HepG2 (cell line): ENCODE measurements around the gene VPS18. TPM values are rescaled to one million over a fixed set of nuclear protein-coding genes. Genes with fewer than 3 reads are reported as not detected.
A peak's percentile ranks its signal among the peaks of the same experiment; 100 is the strongest.

ENCODE experiments used
- FIP1L1 ChIP-seq: fragments of 200-400 bp; formaldehyde crosslinking; IDR thresholded peaks from 2 replicates; pipeline ENCODE4 v1.6.1; 2018; ENCODE audit warnings: low read depth, mild to moderate bottlenecking, low read length, moderate library complexity, borderline replicate concordance; ENCODE audit not compliant: insufficient read depth
- GATAD1 ChIP-seq: IDR thresholded peaks from 2 replicates; pipeline ENCODE4 v1.6.1; 2016; ENCODE audit warnings: missing genetic modification reagents, missing compliant biosample characterization
- HMG20A ChIP-seq: IDR thresholded peaks from 2 replicates; pipeline ENCODE4 v1.6.1; 2016; ENCODE audit warnings: borderline replicate concordance
- HNF4G ChIP-seq, 2 experiments: sonication (generic) in 1 of 2; formaldehyde crosslinking in 1 of 2; IDR thresholded peaks; 2 replicates each; pipeline versions ENCODE4 v1.4.0 to v1.6.1; 2011 to 2020; ENCODE audit warnings: borderline replicate concordance in 2 of 2, low read depth in 2 of 2, mild to moderate bottlenecking in 2 of 2, low read length in 1 of 2, missing genetic modification reagents in 1 of 2, moderate library complexity in 1 of 2
- KAT8 ChIP-seq: IDR thresholded peaks from 2 replicates; pipeline ENCODE4 v1.6.1; 2016; ENCODE audit warnings: missing genetic modification reagents, missing compliant biosample characterization
- MEIS2 ChIP-seq: sonication (generic); formaldehyde crosslinking; IDR thresholded peaks from 2 replicates; pipeline ENCODE4 v1.9.0; 2021; ENCODE audit warnings: mild to moderate bottlenecking, missing genetic modification reagents
- NR3C1 ChIP-seq: sonication (generic); formaldehyde crosslinking; IDR thresholded peaks from 2 replicates; pipeline ENCODE4 v1.4.0; 2020; ENCODE audit warnings: missing genetic modification reagents
- PAXIP1 ChIP-seq: sonication (generic); formaldehyde crosslinking; conservative IDR thresholded peaks from 2 replicates; pipeline ENCODE4 v1.4.0; 2020; ENCODE audit warnings: mild to moderate bottlenecking, missing genetic modification reagents, moderate library complexity
- ZNF281 ChIP-seq: sonication (generic); formaldehyde crosslinking; IDR thresholded peaks from 2 replicates; pipeline ENCODE4 v1.4.0; 2020; ENCODE audit warnings: missing genetic modification reagents, borderline replicate concordance
- ZNF543 ChIP-seq: sonication (generic); formaldehyde crosslinking; IDR thresholded peaks from 2 replicates; pipeline ENCODE4 v1.4.0; 2020; ENCODE audit warnings: mild to moderate bottlenecking, missing genetic modification reagents
- ZNF629 ChIP-seq: sonication (generic); formaldehyde crosslinking; conservative IDR thresholded peaks from 2 replicates; pipeline ENCODE4 v1.5.0; 2020; ENCODE audit warnings: missing genetic modification reagents
- ZNF660 ChIP-seq: sonication (generic); formaldehyde crosslinking; IDR thresholded peaks from 2 replicates; pipeline ENCODE4 v1.5.1; 2020; ENCODE audit warnings: mild to moderate bottlenecking, low read depth, missing genetic modification reagents, borderline replicate concordance
- ZNF839 ChIP-seq: sonication (generic); formaldehyde crosslinking; IDR thresholded peaks from 2 replicates; pipeline ENCODE4 v1.4.0; 2020; ENCODE audit warnings: missing genetic modification reagents, mild to moderate bottlenecking, borderline replicate concordance
- polyA plus RNA-seq, 8 experiments: library from polyadenylated mRNA; depleted of rRNA in 3 of 8; stranded (reverse) in 7 of 8; unstranded in 1 of 8; fragments of >200 nt; fragmentation: Illumina TruSeq in 4 of 8; extraction: Trizol in 4 of 8; gene quantifications; 2 replicates each; pipeline versions ENCODE4 v1.2.1 to v1.2.3, GENCODE V29; 2011 to 2016; ENCODE audit warnings: low read depth in 4 of 8, missing spikeins in 1 of 8, mixed read lengths in 1 of 8; ENCODE audit not compliant: insufficient read depth in 1 of 8
- total RNA-seq, 5 experiments: library from RNA; depleted of rRNA; stranded (reverse); fragments of >200 nt; fragmentation: Illumina TruSeq; extraction: Trizol; gene quantifications; 2 replicates each; pipeline ENCODE4 v1.2.3, GENCODE V29; 2016; ENCODE audit warnings: low read depth in 1 of 5
- TF ChIP-seq, protein P1 (sequence below): sonication (generic); formaldehyde crosslinking; IDR thresholded peaks from 2 replicates; pipeline ENCODE4 v1.5.0; 2020; ENCODE audit warnings: missing genetic modification reagents

VPS18 gene
- total and polyA plus RNA-seq, 2 of the 13 experiments (the other 11 are each of a cell fraction or from before 2014, with no cell fraction given) = 5.8 to 17.0 TPM

GRCh38 chr15:40918799-40919392 lies 24.6 kb downstream of the VPS18 start (continued):
- TF ChIP-seq ZNF839 (CRISPR knock-in tag) = no peak
- TF ChIP-seq, protein P1, sequence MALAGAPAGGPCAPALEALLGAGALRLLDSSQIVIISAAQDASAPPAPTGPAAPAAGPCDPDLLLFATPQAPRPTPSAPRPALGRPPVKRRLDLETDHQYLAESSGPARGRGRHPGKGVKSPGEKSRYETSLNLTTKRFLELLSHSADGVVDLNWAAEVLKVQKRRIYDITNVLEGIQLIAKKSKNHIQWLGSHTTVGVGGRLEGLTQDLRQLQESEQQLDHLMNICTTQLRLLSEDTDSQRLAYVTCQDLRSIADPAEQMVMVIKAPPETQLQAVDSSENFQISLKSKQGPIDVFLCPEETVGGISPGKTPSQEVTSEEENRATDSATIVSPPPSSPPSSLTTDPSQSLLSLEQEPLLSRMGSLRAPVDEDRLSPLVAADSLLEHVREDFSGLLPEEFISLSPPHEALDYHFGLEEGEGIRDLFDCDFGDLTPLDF (CRISPR knock-in tag) = no peak
- peak; percentile 55 for TF ChIP-seq PAXIP1 (CRISPR knock-in tag)
- TF ChIP-seq KAT8 = peak; percentile 68; the same call in 1 of the 2 replicates
- no peak for TF ChIP-seq ZNF660 (CRISPR knock-in tag)
- TF ChIP-seq HNF4G (IDR thresholded peaks at IDR 0.05; ENCODE audit: borderline replicate concordance, low read depth, low read length) = no peak
- no peak for TF ChIP-seq HNF4G (CRISPR knock-in tag; IDR thresholded peaks at IDR 0.05; ENCODE audit: borderline replicate concordance, low read depth)
- no peak for TF ChIP-seq MEIS2 (CRISPR knock-in tag)
- no peak for TF ChIP-seq FIP1L1
- no peak for TF ChIP-seq GATAD1
- TF ChIP-seq ZNF543 (CRISPR knock-in tag) = no peak
- peak; percentile 80; the same call in 1 of the 2 replicates for TF ChIP-seq ZNF281 (CRISPR knock-in tag)
- no peak for TF ChIP-seq NR3C1 (CRISPR knock-in tag)
- no peak for TF ChIP-seq HMG20A (CRISPR knock-in tag)
- no peak for TF ChIP-seq ZNF629 (CRISPR knock-in tag)
